HG03520 (cell line): Measurements from ENCODE around the gene TAL2.

Experiments
- ATAC-seq: cut with Tn5 transposase; IDR thresholded peaks from one replicate; pipeline ENCODE4 v1.9.1; 2021; ENCODE audit warnings: mild to moderate bottlenecking, moderate library complexity; ENCODE audit not compliant: unreplicated experiment

The TAL2 gene

GRCh38 chr9:105673850-105674387 is 11.7 kb downstream of the TAL2 start:
- no peak for ATAC-seq

- no peak for ATAC-seq
Observed at GRCh38 chr9:105676351-105676923, 14.2 kb downstream of the TAL2 start.

GRCh38 chr9:105678163-105678562 is 15.9 kb downstream of the TAL2 start:
- ATAC-seq, result no peak

- ATAC-seq, result no peak
Observed at GRCh38 chr9:105678781-105679180, 16.5 kb downstream of the TAL2 start.

- ATAC-seq, result no peak
Observed at GRCh38 chr9:105679257-105680022, 17.2 kb downstream of the TAL2 start.

GRCh38 chr9:105681313-105681712 is 19.1 kb downstream of the TAL2 start:
- no peak for ATAC-seq

- no peak for ATAC-seq
Observed at GRCh38 chr9:105681724-105682123, 19.5 kb downstream of the TAL2 start.

- ATAC-seq, result no peak
Observed at GRCh38 chr9:105683688-105684275, 21.5 kb downstream of the TAL2 start.

GRCh38 chr9:105686936-105687335 is 24.7 kb downstream of the TAL2 start:
- ATAC-seq, result no peak

GRCh38 chr9:105690742-105691141 is 28.5 kb downstream of the TAL2 start:
- no peak for ATAC-seq

GRCh38 chr9:105693435-105694189 is 31.4 kb downstream of the TAL2 start:
- ATAC-seq, result peak; percentile 23

GRCh38 chr9:105694190-105694847 is 32.1 kb downstream of the TAL2 start, which contains the start of gene TMEM38B:
TSS of gene TMEM38B (plus strand) at chr9:105694541. CDS start at chr9:105694661, 120 bp downstream.
- ATAC-seq, result peak; percentile 63

GRCh38 chr9:105694848-105695581 is 32.8 kb downstream of the TAL2 start:
- ATAC-seq, result peak; percentile 54

- no peak for ATAC-seq
Observed at GRCh38 chr9:105696219-105696793, 34.0 kb downstream of the TAL2 start.

GRCh38 chr9:105697871-105698270 is 35.6 kb downstream of the TAL2 start:
- no peak for ATAC-seq

- ATAC-seq, result no peak
Observed at GRCh38 chr9:105698348-105698870, 36.2 kb downstream of the TAL2 start.

- ATAC-seq, result no peak
Observed at GRCh38 chr9:105700668-105701067, 38.4 kb downstream of the TAL2 start.

GRCh38 chr9:105701145-105701544 is 38.9 kb downstream of the TAL2 start:
- ATAC-seq, result no peak

GRCh38 chr9:105702207-105702606 is 40.0 kb downstream of the TAL2 start:
- no peak for ATAC-seq
